GM19025 (cell line): ENCODE measurements around the gene CALM3.
A peak's percentile ranks its signal among the peaks of the same experiment; 100 is the strongest.

Experiments
- ATAC-seq: cut with Tn5 transposase; IDR thresholded peaks from one replicate; pipeline ENCODE4 v1.9.1; 2021; ENCODE audit warnings: mild to moderate bottlenecking, low read depth, moderate library complexity; ENCODE audit not compliant: unreplicated experiment

Gene CALM3

DNA sequence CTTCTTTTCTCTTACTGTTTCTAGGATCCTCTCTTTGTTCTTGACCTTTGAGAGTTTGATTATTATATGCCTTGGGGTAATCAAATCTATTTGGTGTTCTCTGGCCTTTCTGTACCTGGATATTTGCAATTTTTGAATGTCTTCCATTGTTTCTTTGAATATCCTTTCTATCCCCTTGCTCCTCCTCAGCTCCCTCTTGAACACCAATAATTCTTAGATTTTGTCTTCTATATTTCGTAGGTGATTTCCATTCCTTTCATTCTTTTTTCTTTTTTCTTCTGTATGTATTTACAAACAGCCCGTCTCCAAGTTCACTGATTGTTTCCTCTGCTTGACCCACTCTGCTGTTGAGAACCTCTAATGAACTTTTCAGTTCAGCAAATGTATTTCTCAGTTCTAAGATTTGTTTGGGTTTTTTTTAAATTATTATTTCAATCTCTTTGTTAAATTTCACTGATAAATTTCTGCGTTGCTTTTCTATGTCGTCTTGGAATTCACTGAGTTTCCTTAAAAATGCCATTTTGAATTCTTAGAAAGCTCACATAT is 2.7 kb upstream of the CALM3 start:
- no peak for ATAC-seq

DNA sequence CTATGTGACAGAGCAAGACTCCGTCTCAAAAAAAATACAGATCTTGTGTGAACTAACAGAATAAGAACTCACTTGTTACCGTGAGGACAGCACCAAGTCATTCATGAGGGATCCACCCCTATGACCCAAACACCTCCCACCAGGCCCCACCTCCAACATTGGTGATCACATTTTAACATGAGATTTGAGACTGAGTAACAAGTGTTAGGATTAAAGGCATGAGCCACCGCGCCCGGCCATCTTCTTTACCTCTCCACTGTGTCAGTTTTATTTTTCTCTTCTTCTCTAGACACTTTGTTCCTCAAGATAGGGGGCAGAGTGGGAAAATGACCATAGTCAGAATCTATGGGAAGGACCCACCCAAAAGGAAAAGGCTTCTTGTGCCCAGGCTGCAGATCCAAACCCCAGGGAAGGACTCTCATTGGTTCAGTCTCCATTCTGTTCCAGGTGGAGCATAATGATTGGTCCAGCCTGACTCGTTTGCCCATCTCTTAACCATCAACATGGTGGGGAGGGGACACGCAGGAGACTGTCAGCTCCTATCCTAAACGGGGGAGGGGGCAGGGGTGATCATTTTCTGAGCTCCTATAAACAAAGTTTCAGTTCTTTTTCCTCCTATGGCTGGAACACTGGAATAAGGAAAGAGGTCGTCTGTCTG is 1.3 kb upstream of the CALM3 start:
- no peak for ATAC-seq

DNA sequence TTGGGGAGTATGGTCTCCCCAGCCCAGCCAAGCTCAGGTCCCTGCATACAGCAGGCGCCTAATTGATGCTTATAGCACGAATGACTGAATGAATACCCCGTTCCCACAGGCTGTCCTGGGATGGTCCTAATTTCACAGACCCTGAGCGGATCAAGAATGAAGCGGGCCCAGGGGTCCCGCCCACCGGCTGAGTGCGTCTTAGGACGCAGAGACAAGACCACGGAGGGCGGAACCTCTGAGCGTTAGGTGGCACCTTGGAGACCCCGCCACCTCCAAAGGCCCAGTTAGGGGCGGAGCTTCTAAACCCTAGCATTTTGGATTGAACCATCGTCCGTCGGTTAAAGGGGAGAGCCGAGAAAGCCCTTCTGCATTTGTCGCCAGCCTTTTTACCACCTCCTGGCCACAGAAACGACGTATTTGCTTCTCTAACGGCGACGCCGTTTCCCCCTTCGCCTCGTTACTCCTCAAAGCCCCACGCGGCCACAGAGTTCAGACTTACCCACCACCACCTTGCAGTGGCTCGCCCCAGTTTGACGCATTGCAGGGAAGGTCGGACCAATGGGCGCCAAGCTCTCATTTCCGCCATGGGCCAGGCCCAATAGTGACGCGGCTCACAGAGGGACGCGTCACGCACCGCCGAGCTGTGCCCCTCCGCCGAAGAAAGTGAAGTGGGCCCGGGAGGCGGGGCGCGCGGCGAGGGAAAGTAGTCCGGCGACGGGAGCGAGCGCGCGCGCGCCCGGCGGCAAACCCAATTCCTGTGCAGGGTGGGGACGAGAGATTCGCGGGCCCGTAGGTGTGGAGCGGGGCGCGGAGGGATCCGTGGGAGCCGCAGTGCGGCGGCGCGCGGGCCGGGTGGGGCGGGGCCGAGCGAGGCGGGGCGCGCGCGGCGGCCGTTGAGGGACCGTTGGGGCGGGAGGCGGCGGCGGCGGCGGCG is 479 bp upstream of the CALM3 start:
- peak; percentile 73 for ATAC-seq

DNA sequence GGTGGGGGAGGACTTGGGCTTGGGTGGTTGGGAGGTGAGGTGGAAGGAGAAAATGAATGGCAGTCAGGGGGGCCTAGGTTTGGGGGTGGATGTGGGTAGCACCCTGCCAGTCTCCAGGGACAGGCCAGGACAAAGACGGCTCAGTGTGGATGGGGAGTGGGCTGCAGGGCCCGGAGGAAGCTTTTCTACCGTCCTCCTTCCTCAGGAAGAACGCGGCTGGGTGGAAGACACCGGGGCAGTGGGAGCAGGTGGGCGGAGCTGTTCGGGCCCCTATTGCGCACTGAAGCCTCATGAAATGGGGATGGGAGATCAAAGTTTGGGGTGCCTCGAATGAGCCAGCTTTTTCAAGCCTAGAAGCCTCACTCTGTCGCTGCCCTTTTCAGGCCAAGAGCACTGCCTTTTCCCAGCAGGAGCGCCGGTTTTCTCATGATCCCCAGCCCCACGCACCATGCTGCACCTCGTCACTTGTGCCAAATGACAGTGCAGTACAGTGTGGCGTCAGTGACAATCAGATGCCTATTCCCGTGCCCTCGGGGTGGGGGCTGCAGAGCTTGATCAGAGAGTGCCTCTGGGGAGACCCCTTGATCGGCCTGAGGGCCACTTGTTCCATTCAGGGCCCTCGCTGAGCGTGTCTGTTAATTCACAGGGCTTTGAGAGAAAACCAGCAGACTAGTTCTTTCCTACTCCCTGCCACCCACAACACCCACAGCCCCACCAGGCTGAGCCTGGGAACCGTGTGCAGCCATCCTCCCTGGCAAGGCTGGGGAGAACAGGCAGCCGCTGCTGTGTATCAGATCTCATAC is 1.5 kb downstream of the CALM3 start:
- ATAC-seq: no peak

DNA sequence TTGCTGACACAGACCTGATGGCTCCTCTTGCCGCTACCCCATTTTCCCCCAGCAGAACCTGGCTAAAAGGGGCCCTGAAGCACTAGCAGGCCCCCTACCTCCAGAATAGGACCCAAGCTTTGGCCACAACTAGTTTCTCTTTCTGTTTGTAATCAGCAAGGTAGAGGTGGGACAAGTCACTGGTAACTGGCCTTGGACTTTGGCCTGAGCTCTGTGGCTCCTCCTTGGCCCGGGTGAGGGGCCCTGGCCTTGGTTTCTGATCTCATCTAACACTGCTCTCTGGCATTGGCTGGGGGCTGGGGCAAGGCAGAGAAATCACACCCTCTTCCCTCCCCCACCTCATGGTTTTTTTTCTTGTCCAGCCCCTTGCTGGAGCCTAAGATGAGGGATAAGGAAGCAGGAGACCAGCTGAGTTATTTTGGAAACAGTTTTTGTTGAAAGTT is 2.1 kb downstream of the CALM3 start:
- ATAC-seq: peak; percentile 25

DNA sequence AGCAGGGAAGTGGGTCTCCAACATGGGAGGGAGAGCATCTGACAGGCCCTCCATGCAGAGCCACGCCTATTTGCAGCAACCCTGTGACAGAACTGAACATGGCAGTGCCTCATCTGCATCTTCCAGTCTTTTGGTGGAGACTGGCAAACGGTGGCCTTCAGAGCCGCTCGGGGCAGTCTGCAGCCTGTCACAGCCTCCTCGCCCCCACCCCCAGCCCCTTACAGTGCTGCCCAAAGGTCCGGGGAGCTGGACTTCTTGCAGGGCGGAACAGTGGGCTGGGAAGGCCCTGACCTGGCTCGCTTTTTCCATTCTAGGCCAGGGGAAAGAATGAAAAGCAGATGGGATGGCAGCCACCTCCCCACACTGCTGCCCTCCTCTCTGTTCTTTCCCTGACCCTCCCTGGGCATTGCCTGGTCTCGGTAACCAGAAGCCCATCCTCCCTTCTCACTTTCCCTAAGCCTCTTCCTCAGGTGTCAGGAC is 2.7 kb downstream of the CALM3 start:
- ATAC-seq: no peak

DNA sequence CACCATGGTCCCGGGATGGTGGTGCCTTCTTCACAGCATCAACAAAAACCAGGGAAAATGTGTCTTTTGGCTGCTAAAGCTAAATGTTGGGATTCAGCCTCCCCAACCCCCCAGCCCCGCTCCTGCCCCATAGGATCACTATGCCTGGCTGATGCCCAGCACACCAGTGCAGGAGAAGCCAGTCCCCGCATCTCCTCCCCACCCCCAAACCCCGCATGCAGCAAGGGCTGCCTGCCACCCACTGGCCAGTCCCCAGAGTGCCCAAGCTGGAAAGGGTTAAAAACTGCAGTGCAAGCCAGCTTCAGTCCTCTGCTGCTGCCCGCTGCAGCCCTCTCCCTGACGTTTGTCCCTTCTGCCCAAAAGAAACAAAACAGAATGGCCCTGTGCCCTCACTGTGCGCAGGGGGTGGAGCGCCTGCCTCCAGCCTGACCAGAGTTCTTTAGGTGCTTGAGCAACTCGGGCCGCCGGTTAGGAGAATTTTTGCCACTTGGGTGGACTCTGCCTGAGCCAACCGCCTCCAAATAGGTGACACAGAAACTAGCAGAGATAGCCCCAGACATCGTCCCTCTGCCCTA is 3.7 kb downstream of the CALM3 start:
- ATAC-seq: no peak

DNA sequence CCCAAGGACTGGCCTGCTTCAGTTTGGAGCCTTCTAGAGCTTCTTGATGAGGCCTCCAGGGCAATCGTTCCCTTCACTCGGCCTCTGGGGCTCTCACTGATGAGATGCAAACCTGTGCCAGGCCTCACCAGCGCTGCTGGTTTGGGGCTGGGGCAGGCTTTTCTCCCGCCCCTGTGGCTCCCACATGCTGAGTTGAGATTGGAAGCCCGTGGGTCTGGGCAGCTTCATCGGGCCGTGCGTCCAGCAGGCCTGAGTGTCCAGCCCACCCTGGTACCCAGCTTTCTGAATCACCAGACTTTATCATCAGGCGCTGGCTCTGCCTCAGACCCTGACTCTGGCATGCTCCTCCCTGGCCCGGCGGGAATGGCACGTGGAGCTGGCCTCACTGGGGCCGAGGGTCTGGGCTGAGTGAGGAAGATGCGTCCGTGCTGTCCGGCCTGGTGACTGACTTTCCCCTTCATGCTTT is 4.3 kb downstream of the CALM3 start:
- ATAC-seq: no peak

DNA sequence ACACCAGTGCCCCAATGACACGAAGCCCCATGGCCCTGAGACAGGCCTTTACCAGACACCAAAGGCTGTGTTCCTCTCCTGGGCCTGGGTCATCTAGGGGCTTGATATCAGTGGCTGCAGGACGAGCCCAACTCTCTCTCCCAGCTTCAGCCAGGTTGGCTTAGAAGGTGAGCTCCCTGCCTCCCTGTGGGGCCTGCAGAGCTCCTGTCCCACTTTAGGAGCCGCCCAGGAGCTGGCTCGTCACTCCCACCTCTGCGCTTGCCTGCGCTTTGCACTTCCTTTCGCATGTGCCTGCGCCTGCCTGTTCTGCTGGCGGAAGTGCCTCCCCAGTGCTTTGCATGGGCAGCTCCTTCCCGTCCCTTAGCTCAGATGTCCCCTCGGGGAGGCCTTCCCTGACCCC is 4.9 kb downstream of the CALM3 start:
- no peak for ATAC-seq

DNA sequence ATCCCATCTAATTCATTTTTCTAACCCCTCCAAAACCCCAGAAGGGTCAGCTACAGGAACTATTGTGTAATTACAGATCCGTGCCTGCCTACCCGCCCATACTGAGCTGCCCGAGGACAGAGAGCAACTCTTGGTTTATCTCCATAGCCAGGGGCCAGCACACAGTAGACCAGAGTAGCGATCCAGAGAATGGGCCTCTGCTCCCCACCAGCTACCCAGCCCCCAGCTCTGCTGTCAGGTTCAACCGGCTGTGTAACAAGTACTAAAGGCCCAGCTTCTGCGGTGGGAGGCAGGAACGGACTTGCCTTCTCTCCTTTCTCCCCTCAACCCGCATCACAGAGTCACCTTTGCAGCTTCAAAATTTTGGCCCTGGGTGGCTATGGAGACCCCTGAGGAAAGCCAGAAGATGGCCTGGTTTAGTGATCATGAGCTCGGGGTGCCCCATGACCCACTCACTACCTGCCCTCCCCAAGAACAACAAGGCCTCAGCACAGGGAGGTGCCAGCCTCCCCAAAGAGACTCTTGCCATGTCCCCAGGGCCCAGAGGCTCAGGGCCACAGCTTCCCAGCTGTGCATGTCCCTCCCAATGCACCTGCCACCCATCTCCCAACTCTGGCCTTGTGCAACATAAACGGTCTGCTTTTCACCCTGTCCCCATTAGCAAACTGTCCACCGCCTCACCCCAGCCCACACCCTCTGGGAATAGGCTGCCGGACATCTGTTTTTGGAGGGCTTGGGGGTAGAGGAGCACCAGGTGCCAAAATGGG is 5.7 kb downstream of the CALM3 start:
- ATAC-seq: no peak

DNA sequence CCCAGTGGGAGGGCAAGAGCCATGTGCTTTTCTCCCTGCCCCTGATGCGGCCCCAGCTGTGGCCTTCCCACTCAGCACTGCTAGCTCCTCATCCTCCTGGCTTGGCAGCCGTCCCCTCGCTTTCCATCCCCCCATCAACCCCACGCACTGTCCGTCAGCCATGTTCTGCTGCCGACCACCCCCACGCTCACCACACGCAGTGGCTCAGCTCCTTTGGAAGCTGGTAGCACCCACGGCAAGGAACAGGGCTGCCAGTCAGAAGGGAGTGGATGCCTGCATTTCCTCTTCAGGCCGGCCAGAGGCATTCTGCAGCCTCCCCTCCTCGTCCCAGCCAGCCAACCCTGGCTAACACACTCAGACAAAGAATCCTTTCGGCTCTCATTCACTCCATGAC is 6.3 kb downstream of the CALM3 start:
- no peak for ATAC-seq

DNA sequence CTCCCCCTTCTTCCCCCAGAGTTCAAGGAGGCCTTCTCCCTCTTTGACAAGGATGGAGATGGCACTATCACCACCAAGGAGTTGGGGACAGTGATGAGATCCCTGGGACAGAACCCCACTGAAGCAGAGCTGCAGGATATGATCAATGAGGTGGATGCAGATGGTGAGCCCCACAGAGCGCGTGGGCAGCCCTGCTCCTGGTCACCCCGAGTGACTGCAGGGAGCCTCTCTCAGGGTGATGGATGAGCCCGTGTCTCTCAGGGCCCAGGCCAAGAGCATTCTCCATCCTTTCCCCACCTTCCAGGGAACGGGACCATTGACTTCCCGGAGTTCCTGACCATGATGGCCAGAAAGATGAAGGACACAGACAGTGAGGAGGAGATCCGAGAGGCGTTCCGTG is 7.0 kb downstream of the CALM3 start:
- ATAC-seq: no peak

DNA sequence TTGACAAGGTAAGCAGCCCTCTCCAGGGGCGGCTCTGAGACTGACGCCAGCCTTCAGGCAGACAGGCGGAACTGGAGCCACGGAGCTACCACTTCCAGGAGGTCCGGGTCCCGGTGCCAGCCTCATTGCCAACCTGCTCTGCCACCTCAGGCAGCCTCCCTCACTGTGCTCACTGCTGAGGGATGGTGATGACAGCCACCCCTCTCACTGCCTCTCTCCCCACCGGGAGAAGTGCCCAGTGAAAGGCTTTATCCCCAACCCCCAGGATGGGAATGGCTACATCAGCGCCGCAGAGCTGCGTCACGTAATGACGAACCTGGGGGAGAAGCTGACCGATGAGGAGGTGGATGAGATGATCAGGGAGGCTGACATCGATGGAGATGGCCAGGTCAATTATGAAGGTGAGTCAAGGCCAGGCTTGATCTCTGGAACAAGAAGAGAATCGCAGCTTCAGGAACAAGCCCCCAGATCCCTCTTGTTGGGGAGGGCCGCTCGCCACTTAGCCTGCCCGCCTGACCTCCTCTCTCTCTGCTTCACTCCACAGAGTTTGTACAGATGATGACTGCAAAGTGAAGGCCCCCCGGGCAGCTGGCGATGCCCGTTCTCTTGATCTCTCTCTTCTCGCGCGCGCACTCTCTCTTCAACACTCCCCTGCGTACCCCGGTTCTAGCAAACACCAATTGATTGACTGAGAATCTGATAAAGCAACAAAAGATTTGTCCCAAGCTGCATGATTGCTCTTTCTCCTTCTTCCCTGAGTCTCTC is 7.6 kb downstream of the CALM3 start:
- ATAC-seq: no peak

DNA sequence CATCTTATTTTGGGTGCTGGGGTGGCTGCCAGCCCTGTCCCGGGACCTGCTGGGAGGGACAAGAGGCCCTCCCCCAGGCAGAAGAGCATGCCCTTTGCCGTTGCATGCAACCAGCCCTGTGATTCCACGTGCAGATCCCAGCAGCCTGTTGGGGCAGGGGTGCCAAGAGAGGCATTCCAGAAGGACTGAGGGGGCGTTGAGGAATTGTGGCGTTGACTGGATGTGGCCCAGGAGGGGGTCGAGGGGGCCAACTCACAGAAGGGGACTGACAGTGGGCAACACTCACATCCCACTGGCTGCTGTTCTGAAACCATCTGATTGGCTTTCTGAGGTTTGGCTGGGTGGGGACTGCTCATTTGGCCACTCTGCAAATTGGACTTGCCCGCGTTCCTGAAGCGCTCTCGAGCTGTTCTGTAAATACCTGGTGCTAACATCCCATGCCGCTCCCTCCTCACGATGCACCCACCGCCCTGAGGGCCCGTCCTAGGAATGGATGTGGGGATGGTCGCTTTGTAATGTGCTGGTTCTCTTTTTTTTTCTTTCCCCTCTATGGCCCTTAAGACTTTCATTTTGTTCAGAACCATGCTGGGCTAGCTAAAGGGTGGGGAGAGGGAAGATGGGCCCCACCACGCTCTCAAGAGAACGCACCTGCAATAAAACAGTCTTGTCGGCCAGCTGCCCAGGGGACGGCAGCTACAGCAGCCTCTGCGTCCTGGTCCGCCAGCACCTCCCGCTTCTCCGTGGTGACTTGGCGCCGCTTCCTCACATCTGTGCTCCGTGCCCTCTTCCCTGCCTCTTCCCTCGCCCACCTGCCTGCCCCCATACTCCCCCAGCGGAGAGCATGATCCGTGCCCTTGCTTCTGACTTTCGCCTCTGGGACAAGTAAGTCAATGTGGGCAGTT is 8.6 kb downstream of the CALM3 start:
- no peak for ATAC-seq

DNA sequence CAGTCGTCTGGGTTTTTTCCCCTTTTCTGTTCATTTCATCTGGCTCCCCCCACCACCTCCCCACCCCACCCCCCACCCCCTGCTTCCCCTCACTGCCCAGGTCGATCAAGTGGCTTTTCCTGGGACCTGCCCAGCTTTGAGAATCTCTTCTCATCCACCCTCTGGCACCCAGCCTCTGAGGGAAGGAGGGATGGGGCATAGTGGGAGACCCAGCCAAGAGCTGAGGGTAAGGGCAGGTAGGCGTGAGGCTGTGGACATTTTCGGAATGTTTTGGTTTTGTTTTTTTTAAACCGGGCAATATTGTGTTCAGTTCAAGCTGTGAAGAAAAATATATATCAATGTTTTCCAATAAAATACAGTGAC is 9.3 kb downstream of the CALM3 start:
- no peak for ATAC-seq

DNA sequence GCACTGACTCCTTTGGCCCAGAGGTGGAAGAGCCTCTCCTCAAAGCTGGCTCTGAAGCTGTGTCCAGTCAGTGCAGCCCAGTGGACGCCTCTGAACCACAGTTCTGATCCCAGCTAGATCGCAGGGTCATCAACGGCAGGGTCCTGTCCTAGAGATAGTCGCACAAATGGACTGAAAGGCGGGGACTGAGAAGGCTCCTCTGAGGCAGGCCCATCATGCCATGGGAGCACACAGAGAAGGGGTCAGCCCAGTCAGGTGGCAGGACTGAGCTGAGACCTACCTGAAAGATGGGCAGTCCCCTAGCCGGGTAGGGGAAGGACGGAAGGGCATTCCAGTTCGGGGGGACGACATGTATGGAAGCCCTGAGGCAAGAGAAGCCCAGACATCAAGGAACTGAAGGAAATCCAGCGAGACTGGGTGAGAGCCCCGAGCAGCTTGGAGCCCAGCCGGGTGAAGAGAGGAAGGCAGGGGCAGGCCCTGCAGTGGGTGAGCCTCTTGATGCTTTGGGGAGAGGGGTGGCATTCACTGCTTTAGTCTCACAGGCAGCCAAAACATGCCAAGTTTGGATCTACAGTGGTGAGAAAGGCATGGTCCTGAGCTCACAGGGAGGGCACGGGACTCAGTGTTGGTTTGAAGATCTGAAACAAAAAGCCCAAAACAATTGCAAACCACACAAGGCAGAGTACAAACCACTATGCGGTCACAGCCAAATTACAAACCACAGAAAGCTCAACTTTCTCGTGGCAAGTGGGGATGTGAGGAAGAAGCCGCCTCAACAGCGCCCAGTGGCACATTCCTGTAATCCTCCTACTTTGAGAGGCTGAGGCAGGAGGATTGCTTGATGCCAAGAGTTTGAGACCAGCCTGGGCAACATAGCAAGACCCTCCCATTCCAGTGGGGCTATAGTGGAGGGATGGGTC is 10.0 kb downstream of the CALM3 start:
- ATAC-seq: no peak

DNA sequence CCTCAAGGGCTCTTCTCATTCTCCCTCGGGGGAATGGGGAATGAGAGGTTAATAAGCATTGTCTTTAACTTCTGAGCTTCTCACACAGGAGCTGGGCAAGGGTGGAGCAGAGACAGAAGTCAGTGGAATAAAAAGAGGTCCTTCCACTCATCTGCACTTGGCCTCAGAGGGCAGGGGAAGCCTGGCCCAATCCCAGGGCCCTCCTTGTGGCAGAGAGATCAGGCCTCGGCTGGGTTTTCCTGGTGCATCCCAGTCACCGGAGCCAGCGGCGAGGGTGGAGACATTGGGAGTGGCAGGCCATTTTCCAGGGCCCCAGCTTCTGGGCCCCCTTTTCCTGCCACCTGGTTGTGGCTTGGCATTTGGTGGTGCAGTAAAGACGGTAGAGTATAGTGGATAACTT is 10.6 kb downstream of the CALM3 start:
- no peak for ATAC-seq
